ENCODE data around the gene AATF.
"Not testable (repeated sequence)": the region's sequence is repeated elsewhere in the genome, so short reads cannot be mapped to it uniquely, and the experiment has no call there.

The AATF gene

GRCh38 chr17:37051381-37051780, 102.6 kb downstream of the AATF start:
- DNase-seq, result no peak

- DNase-seq, result no peak
These were observed 103.1 kb downstream of the AATF start for GRCh38 chr17:37051833-37052232.

DNA sequence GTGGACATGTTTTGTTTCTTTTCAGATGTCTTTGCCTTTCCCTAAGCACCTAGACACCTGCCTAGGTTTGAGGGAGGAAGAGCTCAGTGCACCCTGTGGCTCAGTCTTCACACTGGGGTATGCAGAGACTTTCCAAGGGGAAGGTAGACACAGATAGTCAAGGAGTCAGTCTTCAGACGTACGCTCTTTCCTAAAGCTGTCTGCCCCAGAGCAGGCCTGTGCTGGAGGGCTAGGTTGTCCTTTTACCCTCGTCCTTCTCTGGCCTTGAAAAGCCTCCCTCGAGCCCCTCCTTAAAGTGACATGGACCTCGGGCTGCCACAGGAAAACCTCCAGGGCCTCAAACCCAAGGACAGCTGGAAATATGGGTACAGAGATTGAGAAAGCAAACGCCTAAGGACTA, 103.7 kb downstream of the AATF start:
- DNase-seq, result no peak

DNA sequence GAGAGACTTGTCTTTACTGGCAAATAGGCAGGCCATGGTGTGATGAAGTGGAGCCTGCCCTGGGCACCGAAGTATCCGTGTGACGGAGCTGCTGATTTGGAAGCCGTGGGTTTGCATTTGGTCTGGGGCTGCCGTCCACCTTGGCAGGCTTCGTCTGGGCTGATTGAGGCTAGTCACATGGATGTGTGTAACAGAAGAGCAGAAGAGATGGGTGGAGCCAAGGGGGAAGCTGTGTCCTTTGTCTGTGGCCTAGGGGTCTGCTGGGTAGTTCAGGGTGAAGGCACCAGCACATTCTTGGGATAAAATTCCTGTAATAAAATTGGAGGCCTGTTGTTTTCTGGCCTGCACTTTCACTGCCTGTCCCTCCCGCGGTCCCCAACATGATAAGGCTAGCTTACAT, 106.1 kb downstream of the AATF start:
- DNase-seq, result no peak

DNA sequence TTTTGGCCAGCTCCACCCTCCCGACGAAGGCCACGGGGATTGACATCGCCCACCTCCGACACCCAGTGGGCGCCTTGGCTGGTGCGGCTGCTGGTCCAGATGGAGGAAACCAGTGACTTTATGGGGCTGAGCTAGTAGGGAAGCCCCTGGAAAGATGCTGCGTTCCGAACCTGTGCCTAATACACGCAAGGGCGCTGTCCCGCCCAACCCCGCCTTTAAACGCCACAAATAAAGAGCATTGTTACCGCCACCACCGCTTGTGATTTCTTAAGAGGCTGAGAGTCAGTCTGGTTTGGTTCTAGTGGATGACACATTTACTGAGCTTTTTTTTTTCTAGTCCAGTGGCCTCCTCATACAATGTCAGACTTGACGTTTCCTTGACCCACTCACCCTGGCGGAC, 107.9 kb downstream of the AATF start:
- DNase-seq, result no peak

DNA sequence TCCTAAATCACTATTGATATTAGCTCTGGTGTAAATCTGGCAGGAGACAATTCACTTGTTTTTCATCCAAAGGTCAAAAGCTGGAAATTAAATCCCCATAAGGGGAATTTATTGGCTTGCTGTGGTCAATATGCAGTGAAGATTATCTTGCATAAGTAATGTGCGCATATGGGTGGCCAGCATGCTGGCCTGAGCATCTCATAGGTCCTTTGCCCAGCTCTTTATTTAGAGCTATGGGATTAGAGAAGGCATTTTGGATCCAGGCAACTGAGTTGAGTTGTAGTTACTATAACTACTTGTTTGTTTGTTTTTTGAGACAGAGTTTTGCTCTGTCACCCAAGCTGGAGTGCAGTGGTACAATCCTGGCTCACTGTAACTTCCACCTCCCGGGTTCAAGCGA, 110.7 kb downstream of the AATF start:
- DNase-seq, result no peak

DNA sequence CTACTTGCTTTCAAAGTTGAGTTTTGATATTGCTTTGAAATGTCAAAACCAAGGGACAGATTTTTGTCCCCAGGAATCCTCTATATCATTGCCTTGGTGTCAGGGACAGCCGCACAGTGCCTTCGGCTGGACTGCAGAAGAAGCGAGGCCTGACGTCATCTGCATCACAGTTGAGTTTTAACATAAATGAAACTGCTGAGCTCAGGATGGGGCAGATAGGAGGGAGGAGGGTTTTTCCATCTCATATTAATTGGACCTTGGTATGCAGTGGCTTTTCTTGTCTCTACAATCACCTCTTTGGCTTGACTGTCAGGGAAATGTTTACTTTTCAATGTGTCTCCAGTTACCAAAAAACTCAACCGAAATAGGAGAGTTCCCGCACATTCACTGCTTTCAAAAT, 111.3 kb downstream of the AATF start:
- no peak for DNase-seq

GRCh38 chr17:37060928-37061327, 112.2 kb downstream of the AATF start:
- no peak for DNase-seq

DNA sequence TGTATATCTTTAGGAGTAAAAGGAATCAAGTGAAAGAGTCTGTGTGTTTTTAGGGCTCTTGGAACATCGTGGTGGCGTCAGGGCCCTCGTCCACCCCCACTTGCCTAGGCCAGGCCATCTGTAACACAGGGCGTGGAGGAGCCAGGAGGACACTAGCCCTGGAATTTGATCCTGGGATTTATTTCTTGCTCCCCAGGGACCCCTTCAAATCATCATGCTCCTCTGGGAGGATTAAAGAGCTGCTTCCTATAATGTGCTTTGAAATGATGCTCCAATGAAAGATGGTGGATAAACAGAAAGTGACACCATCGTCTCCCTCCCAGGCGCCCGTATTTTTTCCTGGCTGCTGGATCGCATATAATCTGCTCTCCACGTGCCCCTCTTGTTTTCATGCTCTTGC, 113.3 kb downstream of the AATF start:
- DNase-seq, result no peak

- no peak for DNase-seq
These were observed 115.5 kb downstream of the AATF start for GRCh38 chr17:37064206-37064605.

- DNase-seq, result no peak
These were observed 116.2 kb downstream of the AATF start for GRCh38 chr17:37064956-37065355.

- no peak for DNase-seq
These were observed 117.0 kb downstream of the AATF start for GRCh38 chr17:37065486-37066321.

- DNase-seq, result no peak
These were observed 117.8 kb downstream of the AATF start for GRCh38 chr17:37066322-37067255.

DNA sequence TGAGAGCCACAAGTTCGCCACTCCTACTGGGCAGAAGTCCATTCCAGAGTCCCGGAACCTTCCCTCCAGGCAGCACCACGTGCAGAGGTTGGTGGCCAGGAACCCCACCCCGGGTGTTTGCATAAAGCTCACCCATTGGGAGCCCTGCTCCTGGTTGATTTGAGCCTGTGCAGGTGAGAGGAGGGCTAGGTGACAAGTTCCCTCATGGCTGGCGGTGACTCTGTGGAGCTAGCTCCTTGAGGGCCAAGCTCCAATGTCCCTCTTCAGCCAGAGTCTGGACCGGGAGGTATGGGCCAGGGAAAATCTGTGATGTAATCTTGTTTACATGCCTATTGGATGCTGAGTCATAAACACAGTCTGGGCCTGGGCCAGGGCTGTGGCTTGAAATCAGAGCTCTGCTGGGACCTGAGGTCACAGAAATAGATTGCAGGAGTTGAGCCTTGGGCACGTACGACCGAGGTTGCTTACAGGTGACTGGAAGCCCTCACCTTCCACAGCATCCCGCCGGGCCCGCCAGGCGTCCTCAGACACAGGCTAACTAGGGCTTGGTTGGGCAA, 118.9 kb downstream of the AATF start:
- DNase-seq, result no peak

- DNase-seq, result no peak
These were observed 119.5 kb downstream of the AATF start for GRCh38 chr17:37068266-37068665.

GRCh38 chr17:37069087-37069486, 120.3 kb downstream of the AATF start:
- no peak for DNase-seq

DNA sequence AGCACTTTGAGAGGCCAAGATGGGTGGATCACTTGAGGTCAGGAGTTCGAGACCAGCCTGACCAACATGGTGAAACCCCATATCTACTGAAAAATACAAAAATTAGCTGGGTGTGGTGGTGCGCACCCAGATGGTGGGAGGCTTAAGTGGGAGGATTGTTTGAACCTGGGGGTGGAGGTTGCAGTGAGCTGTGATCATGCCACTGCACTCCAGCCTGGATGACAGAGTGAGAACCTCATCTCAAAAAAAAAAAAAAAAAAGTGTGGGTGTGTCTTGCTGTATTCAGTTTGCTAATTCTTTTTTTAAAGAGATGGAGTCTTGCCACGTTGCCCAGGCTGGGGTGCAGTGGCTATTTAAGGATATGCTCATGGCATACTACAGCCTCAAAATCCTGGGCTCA, 124.7 kb downstream of the AATF start:
- not testable (repeated sequence) for DNase-seq

DNA sequence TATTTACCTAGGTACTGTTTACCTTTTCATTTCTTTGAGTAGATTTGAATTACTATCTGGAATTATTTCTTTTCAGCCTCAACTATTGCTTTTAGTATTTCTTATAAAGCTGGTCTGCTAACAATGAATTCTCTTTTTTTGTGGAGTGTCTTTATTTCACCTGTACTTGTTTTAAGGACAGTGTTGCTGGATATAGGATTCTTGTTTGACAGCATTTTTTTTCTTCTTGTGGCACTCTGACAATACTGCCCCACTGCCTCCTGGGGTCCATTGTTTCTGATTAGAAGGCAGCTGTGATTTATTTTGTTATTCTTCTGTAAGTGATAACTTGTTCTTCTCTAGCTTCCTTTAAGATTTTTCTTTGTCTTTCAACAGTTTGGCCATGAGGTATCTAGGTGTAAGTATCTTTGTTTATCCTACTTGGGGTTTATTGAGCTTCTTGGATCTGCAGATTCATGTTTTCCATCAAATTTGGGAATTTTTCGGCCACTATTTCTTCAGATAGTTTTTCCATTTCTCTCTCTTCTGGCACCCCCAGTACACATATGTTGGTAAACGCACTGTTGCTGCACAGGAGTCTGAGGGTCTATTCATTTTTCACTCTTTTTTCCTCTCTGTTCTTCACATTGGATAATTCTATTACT, 130.4 kb downstream of the AATF start:
- DNase-seq, result no peak

- no peak for DNase-seq
These were observed 131.0 kb downstream of the AATF start for GRCh38 chr17:37079735-37080134.

GRCh38 chr17:37081287-37081686, 132.5 kb downstream of the AATF start:
- DNase-seq, result no peak

- DNase-seq, result no peak
These were observed 133.6 kb downstream of the AATF start for GRCh38 chr17:37082311-37082860.

DNA sequence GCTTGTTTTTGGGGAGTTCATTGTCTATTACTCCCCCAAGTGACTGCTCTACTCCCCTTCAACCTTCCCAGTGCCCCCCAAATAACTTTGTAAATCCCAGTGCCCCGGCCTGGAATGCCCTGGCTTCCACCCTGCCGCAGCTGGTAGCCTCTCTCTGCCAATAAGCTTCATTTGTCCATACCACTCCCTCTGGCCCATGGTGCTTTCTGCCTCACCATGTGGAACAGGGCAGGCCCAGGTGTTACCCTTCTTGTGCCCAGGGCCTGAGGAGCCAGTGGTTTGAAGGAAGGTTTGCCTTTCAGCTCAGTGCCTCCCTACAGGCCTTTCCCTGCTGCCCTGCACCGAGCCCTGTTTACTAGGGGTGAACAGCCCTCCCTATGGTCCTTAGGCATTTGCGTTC, 134.2 kb downstream of the AATF start:
- DNase-seq, result no peak

GRCh38 chr17:37083456-37083855, 134.7 kb downstream of the AATF start:
- DNase-seq, result no peak
